ENCODE measurements around the gene AP5S1. TPM values are rescaled to one million over a fixed set of nuclear protein-coding genes. Genes with fewer than 3 reads are reported as not detected.
A peak's percentile ranks its signal among the peaks of the same experiment; 100 is the strongest.

The AP5S1 gene
- total and polyA plus RNA-seq, 2 of the 13 experiments (the other 11 are each of a cell fraction or from before 2014, with no cell fraction given), result 7.9 to 23.2 TPM

DNA sequence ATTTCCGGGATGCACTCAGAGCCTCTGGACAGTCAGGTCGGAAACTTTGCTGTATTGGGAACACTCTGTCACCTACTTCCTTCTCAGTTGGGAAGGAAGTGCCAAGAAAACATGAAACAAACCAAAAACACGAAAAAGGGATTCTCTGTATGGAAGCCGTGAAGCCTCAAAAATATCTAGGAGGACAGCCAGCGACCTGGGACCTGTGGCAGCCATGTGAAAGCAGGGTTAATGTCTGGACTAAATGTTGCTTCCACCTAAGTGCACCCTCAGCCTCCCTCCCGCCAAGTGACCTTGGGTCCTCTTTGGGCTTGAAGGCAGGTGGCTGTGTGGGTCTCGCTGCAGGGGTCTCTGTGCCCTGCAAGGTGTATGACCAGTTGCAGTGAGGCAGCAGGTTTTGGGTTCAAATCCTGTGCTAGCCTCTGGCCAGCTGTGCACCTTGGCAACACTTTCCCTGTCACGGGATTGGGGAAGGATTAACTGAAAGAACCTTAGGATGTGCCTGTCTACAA lies 27.1 kb downstream of the AP5S1 start (continued):
- TF ChIP-seq, protein P1, sequence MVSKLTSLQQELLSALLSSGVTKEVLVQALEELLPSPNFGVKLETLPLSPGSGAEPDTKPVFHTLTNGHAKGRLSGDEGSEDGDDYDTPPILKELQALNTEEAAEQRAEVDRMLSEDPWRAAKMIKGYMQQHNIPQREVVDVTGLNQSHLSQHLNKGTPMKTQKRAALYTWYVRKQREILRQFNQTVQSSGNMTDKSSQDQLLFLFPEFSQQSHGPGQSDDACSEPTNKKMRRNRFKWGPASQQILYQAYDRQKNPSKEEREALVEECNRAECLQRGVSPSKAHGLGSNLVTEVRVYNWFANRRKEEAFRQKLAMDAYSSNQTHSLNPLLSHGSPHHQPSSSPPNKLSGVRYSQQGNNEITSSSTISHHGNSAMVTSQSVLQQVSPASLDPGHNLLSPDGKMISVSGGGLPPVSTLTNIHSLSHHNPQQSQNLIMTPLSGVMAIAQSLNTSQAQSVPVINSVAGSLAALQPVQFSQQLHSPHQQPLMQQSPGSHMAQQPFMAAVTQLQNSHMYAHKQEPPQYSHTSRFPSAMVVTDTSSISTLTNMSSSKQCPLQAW (CRISPR knock-in tag; IDR thresholded peaks at IDR 0.05), result peak; percentile 74
- TF ChIP-seq ZNF230 (CRISPR knock-in tag; IDR thresholded peaks at IDR 0.05) (no peak), SAP130 (CRISPR knock-in tag; IDR thresholded peaks at IDR 0.05; ENCODE audit: low read depth) (no peak), ZNF432 (CRISPR knock-in tag; IDR thresholded peaks at IDR 0.05; ENCODE audit: borderline replicate concordance) (no peak), TBP (CRISPR knock-in tag; IDR thresholded peaks at IDR 0.05) (no peak), ZNF253 (CRISPR knock-in tag; IDR thresholded peaks at IDR 0.05; ENCODE audit: borderline replicate concordance) (peak; percentile 71; the same call in 1 of the 2 replicates), MTF1 (CRISPR knock-in tag; IDR thresholded peaks at IDR 0.05) (no peak), GATAD1 (CRISPR knock-in tag; IDR thresholded peaks at IDR 0.05) (no peak), ZMYM2 (CRISPR knock-in tag; IDR thresholded peaks at IDR 0.05) (no peak), ZFYVE20 (CRISPR knock-in tag; IDR thresholded peaks at IDR 0.05; ENCODE audit: borderline replicate concordance, low read depth) (no peak), MEF2D (CRISPR knock-in tag; IDR thresholded peaks at IDR 0.05) (no peak), NRL (CRISPR knock-in tag; IDR thresholded peaks at IDR 0.05; ENCODE audit: borderline replicate concordance) (no peak), ZNF225 (CRISPR knock-in tag; IDR thresholded peaks at IDR 0.05) (no peak), HOXA7 (CRISPR knock-in tag; IDR thresholded peaks at IDR 0.05) (no peak), RBAK (CRISPR knock-in tag; IDR thresholded peaks at IDR 0.05) (no peak), ELF4 (CRISPR knock-in tag; IDR thresholded peaks at IDR 0.05; ENCODE audit: borderline replicate concordance) (no peak), NFRKB (IDR thresholded peaks at IDR 0.05) (no peak), EZH2 (conservative IDR thresholded peaks at IDR 0.05; ENCODE audit: low read depth, low read length) (no peak), ZEB1 (IDR thresholded peaks at IDR 0.05; ENCODE audit: insufficient replicate concordance, low read depth) (peak; percentile 1)
- TF ChIP-seq, protein P2, sequence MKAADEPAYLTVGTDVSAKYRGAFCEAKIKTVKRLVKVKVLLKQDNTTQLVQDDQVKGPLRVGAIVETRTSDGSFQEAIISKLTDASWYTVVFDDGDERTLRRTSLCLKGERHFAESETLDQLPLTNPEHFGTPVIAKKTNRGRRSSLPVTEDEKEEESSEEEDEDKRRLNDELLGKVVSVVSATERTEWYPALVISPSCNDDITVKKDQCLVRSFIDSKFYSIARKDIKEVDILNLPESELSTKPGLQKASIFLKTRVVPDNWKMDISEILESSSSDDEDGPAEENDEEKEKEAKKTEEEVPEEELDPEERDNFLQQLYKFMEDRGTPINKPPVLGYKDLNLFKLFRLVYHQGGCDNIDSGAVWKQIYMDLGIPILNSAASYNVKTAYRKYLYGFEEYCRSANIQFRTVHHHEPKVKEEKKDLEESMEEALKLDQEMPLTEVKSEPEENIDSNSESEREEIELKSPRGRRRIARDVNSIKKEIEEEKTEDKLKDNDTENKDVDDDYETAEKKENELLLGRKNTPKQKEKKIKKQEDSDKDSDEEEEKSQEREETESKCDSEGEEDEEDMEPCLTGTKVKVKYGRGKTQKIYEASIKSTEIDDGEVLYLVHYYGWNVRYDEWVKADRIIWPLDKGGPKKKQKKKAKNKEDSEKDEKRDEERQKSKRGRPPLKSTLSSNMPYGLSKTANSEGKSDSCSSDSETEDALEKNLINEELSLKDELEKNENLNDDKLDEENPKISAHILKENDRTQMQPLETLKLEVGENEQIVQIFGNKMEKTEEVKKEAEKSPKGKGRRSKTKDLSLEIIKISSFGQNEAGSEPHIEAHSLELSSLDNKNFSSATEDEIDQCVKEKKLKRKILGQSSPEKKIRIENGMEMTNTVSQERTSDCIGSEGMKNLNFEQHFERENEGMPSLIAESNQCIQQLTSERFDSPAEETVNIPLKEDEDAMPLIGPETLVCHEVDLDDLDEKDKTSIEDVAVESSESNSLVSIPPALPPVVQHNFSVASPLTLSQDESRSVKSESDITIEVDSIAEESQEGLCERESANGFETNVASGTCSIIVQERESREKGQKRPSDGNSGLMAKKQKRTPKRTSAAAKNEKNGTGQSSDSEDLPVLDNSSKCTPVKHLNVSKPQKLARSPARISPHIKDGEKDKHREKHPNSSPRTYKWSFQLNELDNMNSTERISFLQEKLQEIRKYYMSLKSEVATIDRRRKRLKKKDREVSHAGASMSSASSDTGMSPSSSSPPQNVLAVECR (CRISPR knock-in tag; IDR thresholded peaks at IDR 0.05; ENCODE audit: borderline replicate concordance), result no peak
- TF ChIP-seq, protein P3, sequence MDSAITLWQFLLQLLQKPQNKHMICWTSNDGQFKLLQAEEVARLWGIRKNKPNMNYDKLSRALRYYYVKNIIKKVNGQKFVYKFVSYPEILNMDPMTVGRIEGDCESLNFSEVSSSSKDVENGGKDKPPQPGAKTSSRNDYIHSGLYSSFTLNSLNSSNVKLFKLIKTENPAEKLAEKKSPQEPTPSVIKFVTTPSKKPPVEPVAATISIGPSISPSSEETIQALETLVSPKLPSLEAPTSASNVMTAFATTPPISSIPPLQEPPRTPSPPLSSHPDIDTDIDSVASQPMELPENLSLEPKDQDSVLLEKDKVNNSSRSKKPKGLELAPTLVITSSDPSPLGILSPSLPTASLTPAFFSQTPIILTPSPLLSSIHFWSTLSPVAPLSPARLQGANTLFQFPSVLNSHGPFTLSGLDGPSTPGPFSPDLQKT (CRISPR knock-in tag; IDR thresholded peaks at IDR 0.05; ENCODE audit: borderline replicate concordance), result no peak
- TF ChIP-seq, protein P4, sequence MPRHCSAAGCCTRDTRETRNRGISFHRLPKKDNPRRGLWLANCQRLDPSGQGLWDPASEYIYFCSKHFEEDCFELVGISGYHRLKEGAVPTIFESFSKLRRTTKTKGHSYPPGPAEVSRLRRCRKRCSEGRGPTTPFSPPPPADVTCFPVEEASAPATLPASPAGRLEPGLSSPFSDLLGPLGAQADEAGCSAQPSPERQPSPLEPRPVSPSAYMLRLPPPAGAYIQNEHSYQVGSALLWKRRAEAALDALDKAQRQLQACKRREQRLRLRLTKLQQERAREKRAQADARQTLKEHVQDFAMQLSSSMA (CRISPR knock-in tag; IDR thresholded peaks at IDR 0.05), result no peak
- TF ChIP-seq, protein P5, sequence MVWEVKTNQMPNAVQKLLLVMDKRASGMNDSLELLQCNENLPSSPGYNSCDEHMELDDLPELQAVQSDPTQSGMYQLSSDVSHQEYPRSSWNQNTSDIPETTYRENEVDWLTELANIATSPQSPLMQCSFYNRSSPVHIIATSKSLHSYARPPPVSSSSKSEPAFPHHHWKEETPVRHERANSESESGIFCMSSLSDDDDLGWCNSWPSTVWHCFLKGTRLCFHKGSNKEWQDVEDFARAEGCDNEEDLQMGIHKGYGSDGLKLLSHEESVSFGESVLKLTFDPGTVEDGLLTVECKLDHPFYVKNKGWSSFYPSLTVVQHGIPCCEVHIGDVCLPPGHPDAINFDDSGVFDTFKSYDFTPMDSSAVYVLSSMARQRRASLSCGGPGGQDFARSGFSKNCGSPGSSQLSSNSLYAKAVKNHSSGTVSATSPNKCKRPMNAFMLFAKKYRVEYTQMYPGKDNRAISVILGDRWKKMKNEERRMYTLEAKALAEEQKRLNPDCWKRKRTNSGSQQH (CRISPR knock-in tag; IDR thresholded peaks at IDR 0.05; ENCODE audit: low read depth), result no peak

Measured in HepG2 (cell line).